PFSK-1 (cell line): Measurements from ENCODE around the gene BBIP1.

Experiments used
- REST ChIP-seq, 2 experiments: IDR thresholded peaks; 2 replicates each; pipeline versions ENCODE4 v1.6.1 to v1.8.0; 2011 to 2012; ENCODE audit warnings: low read depth in 2 of 2, low read length in 2 of 2, control low read depth in 1 of 2, inconsistent platforms in 1 of 2, mild to moderate bottlenecking in 1 of 2, moderate library complexity in 1 of 2; ENCODE audit not compliant: insufficient read depth in 1 of 2
- TAF1 ChIP-seq: IDR thresholded peaks from 2 replicates; pipeline ENCODE4 v1.6.1; 2012; ENCODE audit warnings: low read length, control low read depth, borderline replicate concordance; ENCODE audit not compliant: insufficient read depth

- TF ChIP-seq TAF1 (no peak), REST (IDR thresholded peaks at IDR 0.05; ENCODE audit: insufficient read depth in 1 of 2, low read depth in 2 of 2, low read length in 2 of 2) (no peak)
Measured at GRCh38 chr10:110862961-110863360, 56.0 kb downstream of the BBIP1 start.
